Neuron (in vitro differentiated cells): Measurements from ENCODE around the gene PADI4.

ENCODE experiments used
- H2AFZ ChIP-seq: one replicate; pipeline ENCODE4 v1.6.1; 2013; ENCODE audit warnings: low read depth, mild to moderate bottlenecking, inconsistent platforms, low read length, moderate library complexity
- H3K27me3 ChIP-seq: one replicate; pipeline ENCODE4 v1.6.1; 2013; ENCODE audit warnings: low read length; ENCODE audit not compliant: insufficient read depth
- H3K36me3 ChIP-seq: one replicate; pipeline ENCODE4 v1.6.1; 2013; ENCODE audit warnings: low read length; ENCODE audit not compliant: insufficient read depth
- H3K4me1 ChIP-seq: one replicate; pipeline ENCODE4 v1.6.1; 2013; ENCODE audit warnings: low read length; ENCODE audit not compliant: insufficient read depth
- H3K4me3 ChIP-seq: 2 replicates; pipeline ENCODE4 v1.5.1; 2013; ENCODE audit warnings: mild to moderate bottlenecking, low read length, moderate library complexity
- H3K9me3 ChIP-seq: one replicate; pipeline ENCODE4 v1.6.1; 2013; ENCODE audit warnings: low read length

PADI4 gene

GRCh38 chr1:17273096-17273495 lies 34.9 kb upstream of the PADI4 start:
- no peaks in the 10 kb centered on the region for H3K4me1 ChIP-seq
- no peak overlapping the region for H2AFZ ChIP-seq
- H3K27me3 ChIP-seq, result no peaks in the 10 kb centered on the region
- H3K36me3 ChIP-seq, result no peaks in the 10 kb centered on the region
- H3K9me3 ChIP-seq, result no peaks in the 10 kb centered on the region
- no peak overlapping the region for H3K4me3 ChIP-seq

GRCh38 chr1:17274186-17275170 lies 33.5 kb upstream of the PADI4 start:
- Histone ChIP-seq H2AFZ (no peak overlapping the region), H3K36me3 (no peaks in the 10 kb centered on the region), H3K4me3 (no peak overlapping the region), H3K4me1 (no peaks in the 10 kb centered on the region), H3K9me3 (no peaks in the 10 kb centered on the region), H3K27me3 (no peaks in the 10 kb centered on the region)

- H3K27me3 ChIP-seq, result no peaks in the 10 kb centered on the region
- H3K4me3 ChIP-seq, result no peak overlapping the region
- no peaks in the 10 kb centered on the region for H3K9me3 ChIP-seq
- H3K4me1 ChIP-seq, result no peaks in the 10 kb centered on the region
- H3K36me3 ChIP-seq, result no peaks in the 10 kb centered on the region
- no peak overlapping the region for H2AFZ ChIP-seq
Measured at GRCh38 chr1:17276568-17276967, 31.4 kb upstream of the PADI4 start.

- Histone ChIP-seq H3K27me3 (no peaks in the 10 kb centered on the region), H2AFZ (no peak overlapping the region), H3K4me1 (no peaks in the 10 kb centered on the region), H3K36me3 (no peaks in the 10 kb centered on the region), H3K9me3 (no peaks in the 10 kb centered on the region), H3K4me3 (no peak overlapping the region)
Measured at GRCh38 chr1:17277511-17278159, 30.4 kb upstream of the PADI4 start.

- Histone ChIP-seq H3K9me3 (no peaks in the 10 kb centered on the region), H3K36me3 (no peaks in the 10 kb centered on the region), H3K27me3 (no peaks in the 10 kb centered on the region), H3K4me3 (no peak overlapping the region), H2AFZ (no peak overlapping the region), H3K4me1 (no peaks in the 10 kb centered on the region)
Measured at GRCh38 chr1:17278996-17279830, 28.8 kb upstream of the PADI4 start.

- Histone ChIP-seq H3K4me1 (no peaks in the 10 kb centered on the region), H3K27me3 (peaks cover 5% of the 10 kb centered on the region), H3K4me3 (no peak overlapping the region), H3K36me3 (no peaks in the 10 kb centered on the region), H2AFZ (no peak overlapping the region), H3K9me3 (no peaks in the 10 kb centered on the region)
Measured at GRCh38 chr1:17280436-17280835, 27.6 kb upstream of the PADI4 start.

- Histone ChIP-seq H3K9me3 (no peaks in the 10 kb centered on the region), H3K36me3 (no peaks in the 10 kb centered on the region), H3K27me3 (peaks cover 5% of the 10 kb centered on the region), H3K4me1 (no peaks in the 10 kb centered on the region), H2AFZ (no peak overlapping the region), H3K4me3 (no peak overlapping the region)
Measured at GRCh38 chr1:17280894-17281293, 27.1 kb upstream of the PADI4 start.

- Histone ChIP-seq H3K27me3 (peaks cover 5% of the 10 kb centered on the region), H2AFZ (no peak overlapping the region)
Measured at GRCh38 chr1:17281775-17282181, 26.2 kb upstream of the PADI4 start.

GRCh38 chr1:17282836-17283235 lies 25.2 kb upstream of the PADI4 start:
- no peak overlapping the region for H3K4me3 ChIP-seq
- no peaks in the 10 kb centered on the region for H3K36me3 ChIP-seq
- peaks cover 5% of the 10 kb centered on the region for H3K27me3 ChIP-seq
- H3K9me3 ChIP-seq, result no peaks in the 10 kb centered on the region
- H3K4me1 ChIP-seq, result no peaks in the 10 kb centered on the region
- no peak overlapping the region for H2AFZ ChIP-seq

More at GRCh38 chr1:17281775-17282181, 26.2 kb upstream of the PADI4 start:
- H3K36me3 ChIP-seq, result no peaks in the 10 kb centered on the region
- H3K4me3 ChIP-seq, result no peak overlapping the region
- no peaks in the 10 kb centered on the region for H3K9me3 ChIP-seq
- H3K4me1 ChIP-seq, result no peaks in the 10 kb centered on the region

- Histone ChIP-seq H3K4me3 (no peak overlapping the region), H3K4me1 (no peaks in the 10 kb centered on the region), H3K9me3 (no peaks in the 10 kb centered on the region), H2AFZ (no peak overlapping the region), H3K36me3 (no peaks in the 10 kb centered on the region), H3K27me3 (peaks cover 5% of the 10 kb centered on the region)
Measured at GRCh38 chr1:17286646-17287045, 21.4 kb upstream of the PADI4 start.

- Histone ChIP-seq H3K27me3 (peaks cover 5% of the 10 kb centered on the region), H2AFZ (no peak overlapping the region), H3K9me3 (no peaks in the 10 kb centered on the region), H3K4me3 (no peak overlapping the region), H3K4me1 (no peaks in the 10 kb centered on the region), H3K36me3 (no peaks in the 10 kb centered on the region)
Measured at GRCh38 chr1:17287130-17287776, 20.7 kb upstream of the PADI4 start.

- H3K27me3 ChIP-seq, result peaks cover under 1% of the 10 kb centered on the region
- no peak overlapping the region for H2AFZ ChIP-seq
- H3K9me3 ChIP-seq, result no peaks in the 10 kb centered on the region
- H3K4me3 ChIP-seq, result no peak overlapping the region
- H3K36me3 ChIP-seq, result no peaks in the 10 kb centered on the region
- H3K4me1 ChIP-seq, result no peaks in the 10 kb centered on the region
Measured at GRCh38 chr1:17289721-17290120, 18.3 kb upstream of the PADI4 start.
